Gastrocnemius medialis (tissue), 4 donors: ENCODE measurements around the gene GATA1. TPM values are rescaled to one million over a fixed set of nuclear protein-coding genes. Genes with fewer than 3 reads are reported as not detected.

Source experiments
- ATAC-seq, 2 donors: fragments of 150-250 bp; one replicate each; pipeline ENCODE4 v1.9.1; 2016
- DNase-seq, 2 donors: peaks; one replicate each; pipeline ENCODE4 v3.0.0-alpha.2; 2019
- H3K27ac ChIP-seq, 4 donors: fragments of 200-600 bp; sonication (generic); 1 replicate in 1 of 4; 2 replicates in 3 of 4; pipeline ENCODE4 v1.5.1; 2016 to 2018; ENCODE audit warnings: mild to moderate bottlenecking in 2 of 4, moderate library complexity in 1 of 4
- H3K27me3 ChIP-seq, 3 donors: fragments of 200-600 bp; sonication (generic) in 2 of 3; 1 replicate in 1 of 3; 2 replicates in 2 of 3; pipeline versions ENCODE4 v1.5.1 to v1.6.0; 2016 to 2019; ENCODE audit warnings: mild to moderate bottlenecking in 1 of 3, moderate library complexity in 1 of 3
- H3K36me3 ChIP-seq, 2 donors: fragments of 200-600 bp; sonication (generic) in 1 of 2; one replicate each; pipeline ENCODE4 v1.5.1; 2017 to 2018
- H3K4me1 ChIP-seq, 2 donors: fragments of 200-600 bp; sonication (generic) in 1 of 2; one replicate each; pipeline ENCODE4 v1.5.1; 2016 to 2017; ENCODE audit warnings: mild to moderate bottlenecking in 2 of 2
- H3K4me3 ChIP-seq, 4 donors: fragments of 200-600 bp; sonication (generic) in 3 of 4; 1 replicate in 1 of 4; 2 replicates in 3 of 4; pipeline ENCODE4 v1.5.1; 2016 to 2019; ENCODE audit warnings: mild to moderate bottlenecking in 2 of 4
- H3K9me3 ChIP-seq, 3 donors: fragments of 200-600 bp; sonication (generic) in 2 of 3; 1 replicate in 1 of 3; 2 replicates in 2 of 3; pipeline ENCODE4 v1.5.1; 2016 to 2019
- POLR2A ChIP-seq, 2 donors: fragments of 450-650 bp; IDR thresholded peaks; one replicate each; pipeline ENCODE4 v1.6.1; 2017; ENCODE audit warnings: antibody characterized with exemption in 2 of 2, mild to moderate bottlenecking in 2 of 2, moderate library complexity in 2 of 2
- in situ Hi-C, 4 donors: fragments of 200-750 bp; cut with MboI; loops; one replicate each; pipeline versions ENCODE4 v1.15.0 to v1.8.0; 2017; ENCODE audit warnings: low sequenced_read_pairs in 4 of 4
- intact Hi-C: fragments of 100-400 bp; cut with DNase I; formaldehyde crosslinking; loops from one replicate; pipeline ENCODE4 v1.15.1; 2023; ENCODE audit warnings: low total_unique reads
- total RNA-seq, 4 donors: library from RNA; depleted of rRNA; stranded (reverse); fragments of >200 nt; gene quantifications; one replicate each; pipeline versions ENCODE4 v1.1.0 to v1.2.3, GENCODE V29; 2016
- TF ChIP-seq, protein P1 (sequence below), 5 experiments: fragments of 450-650 bp in 3 of 5; fragments of 200-600 bp in 2 of 5; sonication (generic) in 2 of 5; IDR thresholded peaks in 4 of 5; conservative IDR thresholded peaks in 1 of 5; 1 replicate in 4 of 5; 2 replicates in 1 of 5; pipeline ENCODE4 v1.5.1; 2016 to 2019; ENCODE audit warnings: antibody characterized with exemption in 5 of 5, mild to moderate bottlenecking in 3 of 5, moderate library complexity in 3 of 5

The GATA1 gene
- total RNA-seq, 4 donors from 2014 or later = not detected

DNA sequence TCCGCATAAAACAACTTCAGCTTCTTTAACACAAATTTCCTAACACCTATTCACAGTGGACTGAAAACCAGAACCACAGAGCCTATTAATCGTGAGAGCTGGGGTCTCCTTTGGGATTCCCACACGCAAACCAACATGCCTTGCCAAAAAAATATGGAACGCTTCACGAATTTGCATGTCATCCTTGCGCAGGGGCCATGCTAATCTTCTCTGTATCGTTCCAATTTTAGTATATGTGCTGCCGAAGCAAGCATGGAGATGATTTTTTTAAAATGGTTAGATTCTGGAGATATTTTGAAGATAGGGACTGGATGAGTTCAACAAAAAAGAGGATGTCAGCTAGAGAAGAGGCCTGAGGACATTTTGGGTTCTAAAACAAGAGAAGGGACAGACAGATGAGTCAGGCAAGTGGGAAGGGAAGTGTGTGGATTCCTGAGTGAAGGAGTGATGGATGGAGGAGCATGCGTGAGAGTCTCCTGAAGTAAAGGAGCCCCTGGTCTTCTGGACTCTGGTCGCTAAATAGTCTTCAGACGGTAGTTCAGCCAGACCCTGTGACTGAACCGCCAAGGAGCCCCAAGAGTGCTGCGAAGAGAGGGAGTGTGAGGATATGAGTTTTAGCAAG, 9.5 kb upstream of the GATA1 start:
- DNase-seq = no peak
- Histone ChIP-seq H3K4me1 (no peaks in the 10 kb centered on the region), H3K9me3 (no peaks in the 10 kb centered on the region), H3K36me3 (no peaks in the 10 kb centered on the region), H3K27me3 (no peaks in the 10 kb centered on the region), H3K27ac (no peak overlapping the region), H3K4me3 (no peak overlapping the region)
- in situ Hi-C loops = no loop called here
- intact Hi-C loops = no loop called here
- TF ChIP-seq, protein P1, sequence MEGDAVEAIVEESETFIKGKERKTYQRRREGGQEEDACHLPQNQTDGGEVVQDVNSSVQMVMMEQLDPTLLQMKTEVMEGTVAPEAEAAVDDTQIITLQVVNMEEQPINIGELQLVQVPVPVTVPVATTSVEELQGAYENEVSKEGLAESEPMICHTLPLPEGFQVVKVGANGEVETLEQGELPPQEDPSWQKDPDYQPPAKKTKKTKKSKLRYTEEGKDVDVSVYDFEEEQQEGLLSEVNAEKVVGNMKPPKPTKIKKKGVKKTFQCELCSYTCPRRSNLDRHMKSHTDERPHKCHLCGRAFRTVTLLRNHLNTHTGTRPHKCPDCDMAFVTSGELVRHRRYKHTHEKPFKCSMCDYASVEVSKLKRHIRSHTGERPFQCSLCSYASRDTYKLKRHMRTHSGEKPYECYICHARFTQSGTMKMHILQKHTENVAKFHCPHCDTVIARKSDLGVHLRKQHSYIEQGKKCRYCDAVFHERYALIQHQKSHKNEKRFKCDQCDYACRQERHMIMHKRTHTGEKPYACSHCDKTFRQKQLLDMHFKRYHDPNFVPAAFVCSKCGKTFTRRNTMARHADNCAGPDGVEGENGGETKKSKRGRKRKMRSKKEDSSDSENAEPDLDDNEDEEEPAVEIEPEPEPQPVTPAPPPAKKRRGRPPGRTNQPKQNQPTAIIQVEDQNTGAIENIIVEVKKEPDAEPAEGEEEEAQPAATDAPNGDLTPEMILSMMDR (IDR thresholded peaks at IDR 0.05 in 4 of 5, conservative IDR thresholded peaks at IDR 0.05 in 1 of 5) = no peak
- no peak for TF ChIP-seq POLR2A (IDR thresholded peaks at IDR 0.05)
- ATAC-seq = no peak

DNA sequence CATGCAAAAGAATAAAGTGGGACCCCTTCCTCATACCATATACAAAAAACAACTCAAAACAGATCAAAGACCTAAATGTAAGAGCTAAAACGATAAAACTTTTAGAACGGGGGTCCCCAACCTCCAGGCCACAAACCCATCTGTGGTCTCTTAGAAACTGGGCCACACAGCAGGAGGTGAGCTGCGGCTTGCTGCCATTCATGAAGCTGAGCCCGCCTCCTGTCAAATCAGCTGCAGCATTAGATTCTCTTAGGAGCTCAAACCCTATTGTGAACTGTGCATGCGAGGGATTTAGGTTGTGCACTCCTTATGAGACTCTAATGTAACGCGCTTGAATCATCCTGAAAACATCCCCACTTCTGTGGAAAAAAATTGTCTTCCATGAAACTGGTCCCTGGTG, 7.0 kb upstream of the GATA1 start:
- TF ChIP-seq, protein P1 (IDR thresholded peaks at IDR 0.05 in 4 of 5, conservative IDR thresholded peaks at IDR 0.05 in 1 of 5) = no peak
- no peak for TF ChIP-seq POLR2A (IDR thresholded peaks at IDR 0.05)
- H3K9me3 ChIP-seq = no peaks in the 10 kb centered on the region
- no peak for DNase-seq
- H3K27me3 ChIP-seq = no peaks in the 10 kb centered on the region
- ATAC-seq = no peak
- H3K4me1 ChIP-seq = no peaks in the 10 kb centered on the region
- H3K27ac ChIP-seq = no peak overlapping the region
- intact Hi-C loops = no loop called here
- no peaks in the 10 kb centered on the region for H3K36me3 ChIP-seq
- in situ Hi-C loops = no loop called here
- no peak overlapping the region for H3K4me3 ChIP-seq

DNA sequence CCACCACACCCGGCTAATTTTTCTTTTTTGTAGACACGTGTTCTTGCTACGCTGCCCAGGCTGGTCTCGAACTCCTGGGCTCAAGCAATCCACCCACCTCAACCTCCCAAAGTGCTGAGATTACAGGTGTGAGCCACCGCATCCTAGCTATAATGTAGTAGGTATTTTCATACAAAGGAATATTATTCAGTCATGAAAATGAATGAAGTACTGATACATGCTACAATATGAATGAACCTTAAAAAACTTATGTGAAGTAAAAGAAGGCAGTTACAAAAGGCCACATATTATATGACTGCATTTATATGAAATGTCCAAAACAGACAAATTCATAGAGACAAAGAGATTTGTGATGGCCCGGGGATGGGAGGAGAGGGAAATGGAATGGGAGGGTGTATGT, 4.7 kb upstream of the GATA1 start:
- TF ChIP-seq, protein P1 (IDR thresholded peaks at IDR 0.05 in 4 of 5, conservative IDR thresholded peaks at IDR 0.05 in 1 of 5) = no peak
- no peak for TF ChIP-seq POLR2A (IDR thresholded peaks at IDR 0.05)
- H3K4me1 ChIP-seq = no peaks in the 10 kb centered on the region
- in situ Hi-C loops = no loop called here
- no peak overlapping the region for H3K4me3 ChIP-seq
- H3K27me3 ChIP-seq = no peaks in the 10 kb centered on the region
- H3K9me3 ChIP-seq = no peaks in the 10 kb centered on the region
- ATAC-seq = no peak
- H3K36me3 ChIP-seq = no peaks in the 10 kb centered on the region
- intact Hi-C loops = no loop called here
- DNase-seq = no peak
- no peak overlapping the region for H3K27ac ChIP-seq

DNA sequence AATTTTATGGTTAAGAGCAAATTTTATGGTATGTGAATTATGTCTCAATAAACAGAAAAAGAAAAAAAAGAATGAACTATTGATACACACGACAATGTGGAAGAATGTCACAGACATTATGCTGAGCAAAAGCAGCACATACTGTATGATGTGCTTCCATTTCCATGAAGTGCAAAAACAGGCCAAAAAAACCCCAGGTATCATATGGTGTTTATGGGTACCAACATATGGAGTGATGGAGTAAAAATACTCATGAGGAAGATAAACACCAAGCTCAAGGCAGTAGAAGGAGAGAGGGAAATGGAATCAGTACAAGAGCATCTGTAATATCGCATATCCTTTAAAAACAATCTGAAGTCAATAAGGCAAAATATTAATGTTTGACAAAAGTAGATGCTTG, 4.2 kb upstream of the GATA1 start:
- no peaks in the 10 kb centered on the region for H3K27me3 ChIP-seq
- in situ Hi-C loops (no loop called here), intact Hi-C loops (no loop called here)
- TF ChIP-seq, protein P1 (IDR thresholded peaks at IDR 0.05 in 4 of 5, conservative IDR thresholded peaks at IDR 0.05 in 1 of 5) = no peak
- TF ChIP-seq POLR2A (IDR thresholded peaks at IDR 0.05) = no peak
- no peaks in the 10 kb centered on the region for H3K36me3 ChIP-seq
- DNase-seq (no peak), ATAC-seq (no peak)
- H3K4me3 ChIP-seq = no peak overlapping the region
- no peak overlapping the region for H3K27ac ChIP-seq
- no peaks in the 10 kb centered on the region for H3K4me1 ChIP-seq
- no peaks in the 10 kb centered on the region for H3K9me3 ChIP-seq

DNA sequence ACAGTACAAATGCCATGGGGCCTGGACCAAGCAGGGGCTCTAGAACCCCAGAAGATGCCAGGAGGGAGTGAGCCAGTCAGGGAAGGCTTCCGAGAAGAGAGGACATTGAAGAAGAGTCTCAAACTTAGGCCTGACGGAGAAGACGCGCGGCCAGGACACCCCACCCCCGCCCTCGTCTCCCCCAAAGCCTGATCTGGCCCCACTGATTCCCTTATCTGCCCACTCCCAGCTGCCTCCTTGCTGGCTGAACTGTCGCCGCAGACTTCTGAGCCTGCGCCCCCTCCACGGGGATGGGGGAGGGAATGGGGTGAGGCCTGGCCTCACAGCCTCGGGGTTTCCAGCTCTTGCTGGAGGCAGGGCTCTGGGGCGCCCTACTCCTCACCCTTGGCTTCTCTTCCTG, 3.6 kb upstream of the GATA1 start:
- no peak overlapping the region for H3K4me3 ChIP-seq
- DNase-seq (no peak), ATAC-seq (no peak)
- no peak overlapping the region for H3K27ac ChIP-seq
- intact Hi-C loops (no loop called here), in situ Hi-C loops (no loop called here)
- H3K9me3 ChIP-seq = no peaks in the 10 kb centered on the region
- TF ChIP-seq, protein P1 (IDR thresholded peaks at IDR 0.05 in 4 of 5, conservative IDR thresholded peaks at IDR 0.05 in 1 of 5) = no peak
- no peak for TF ChIP-seq POLR2A (IDR thresholded peaks at IDR 0.05)
- no peaks in the 10 kb centered on the region for H3K4me1 ChIP-seq
- H3K36me3 ChIP-seq = no peaks in the 10 kb centered on the region
- no peaks in the 10 kb centered on the region for H3K27me3 ChIP-seq
